ENCODE measurements around the gene TSPAN7. TPM values are rescaled to one million over a fixed set of nuclear protein-coding genes. Genes with fewer than 3 reads are reported as not detected.

TSPAN7 gene
- total RNA-seq, 1 donor from 2014 or later, result 122 TPM

DNA sequence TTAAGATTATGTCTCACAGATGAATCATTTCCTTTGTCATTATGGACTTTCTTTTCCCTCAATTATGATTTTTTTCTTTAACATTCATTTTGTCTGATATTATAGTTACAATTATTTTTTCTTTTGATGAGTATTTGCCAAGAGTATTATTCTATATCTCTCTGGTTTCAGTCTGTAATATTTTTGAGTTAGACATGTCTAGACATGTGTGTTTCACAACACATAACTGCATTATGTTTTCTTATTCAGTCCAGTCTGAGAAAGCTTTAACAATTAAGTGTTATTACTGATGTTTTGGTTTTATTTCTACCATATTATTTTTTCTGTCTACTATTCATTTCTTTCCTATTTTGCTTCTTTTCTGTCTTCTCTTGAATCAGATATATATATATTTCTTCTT is 131.6 kb downstream of the TSPAN7 start:
- no peaks in the 10 kb centered on the region for H3K9me3 ChIP-seq
- no peak for DNase-seq (ENCODE audit: low spot score in 2 of 2)
- TF ChIP-seq CTCF (IDR thresholded peaks at IDR 0.05), result no peak
- intact Hi-C loops (cut with DNase I), result no loop called here
- H3K27me3 ChIP-seq, result no peaks in the 10 kb centered on the region
- H3K4me3 ChIP-seq, result no peak overlapping the region
- no peaks in the 10 kb centered on the region for H3K4me1 ChIP-seq
- no peak overlapping the region for H3K27ac ChIP-seq
- H3K36me3 ChIP-seq, result no peaks in the 10 kb centered on the region

GRCh38 chrX:38694394-38694793 is 133.1 kb downstream of the TSPAN7 start:
- no peaks in the 10 kb centered on the region for H3K27me3 ChIP-seq
- TF ChIP-seq CTCF (IDR thresholded peaks at IDR 0.05), result no peak
- no peaks in the 10 kb centered on the region for H3K4me1 ChIP-seq
- no peak overlapping the region for H3K27ac ChIP-seq
- H3K36me3 ChIP-seq, result no peaks in the 10 kb centered on the region
- DNase-seq (ENCODE audit: low spot score in 2 of 2), result no peak
- H3K4me3 ChIP-seq, result no peak overlapping the region
- intact Hi-C loops (cut with DNase I), result no loop called here
- H3K9me3 ChIP-seq, result no peaks in the 10 kb centered on the region

GRCh38 chrX:38697461-38697860 is 136.1 kb downstream of the TSPAN7 start:
- no peaks in the 10 kb centered on the region for H3K9me3 ChIP-seq
- H3K4me3 ChIP-seq, result no peak overlapping the region
- TF ChIP-seq CTCF (IDR thresholded peaks at IDR 0.05), result no peak
- no peaks in the 10 kb centered on the region for H3K4me1 ChIP-seq
- no peak overlapping the region for H3K27ac ChIP-seq
- no peak for DNase-seq (ENCODE audit: low spot score in 2 of 2)
- intact Hi-C loops (cut with DNase I), result no loop called here
- H3K36me3 ChIP-seq, result no peaks in the 10 kb centered on the region
- no peaks in the 10 kb centered on the region for H3K27me3 ChIP-seq

- H3K27me3 ChIP-seq, result no peaks in the 10 kb centered on the region
- no peak overlapping the region for H3K27ac ChIP-seq
- DNase-seq (ENCODE audit: low spot score in 2 of 2), result no peak
- intact Hi-C loops (cut with DNase I), result no loop called here
- H3K4me1 ChIP-seq, result no peaks in the 10 kb centered on the region
- no peak for TF ChIP-seq CTCF (IDR thresholded peaks at IDR 0.05)
- no peaks in the 10 kb centered on the region for H3K36me3 ChIP-seq
- H3K4me3 ChIP-seq, result no peak overlapping the region
- H3K9me3 ChIP-seq, result no peaks in the 10 kb centered on the region
Observed at GRCh38 chrX:38699121-38699520, 137.8 kb downstream of the TSPAN7 start.

GRCh38 chrX:38699696-38700095 is 138.4 kb downstream of the TSPAN7 start:
- Histone ChIP-seq H3K9me3 (no peaks in the 10 kb centered on the region), H3K4me1 (no peaks in the 10 kb centered on the region), H3K36me3 (no peaks in the 10 kb centered on the region), H3K27ac (no peak overlapping the region), H3K27me3 (no peaks in the 10 kb centered on the region), H3K4me3 (no peak overlapping the region)
- no peak for TF ChIP-seq CTCF (IDR thresholded peaks at IDR 0.05)
- DNase-seq (ENCODE audit: low spot score in 2 of 2), result no peak
- intact Hi-C loops (cut with DNase I), result no loop called here

- Histone ChIP-seq H3K36me3 (no peaks in the 10 kb centered on the region), H3K4me3 (no peak overlapping the region), H3K27ac (no peak overlapping the region), H3K27me3 (no peaks in the 10 kb centered on the region), H3K4me1 (no peaks in the 10 kb centered on the region), H3K9me3 (no peaks in the 10 kb centered on the region)
- TF ChIP-seq CTCF (IDR thresholded peaks at IDR 0.05), result no peak
- intact Hi-C loops (cut with DNase I), result no loop called here
- no peak for DNase-seq (ENCODE audit: low spot score in 2 of 2)
Observed at GRCh38 chrX:38701073-38701472, 139.7 kb downstream of the TSPAN7 start.
